Testis (tissue), 3 donors: ENCODE data around the gene NXPE2. TPM values are rescaled to one million over a fixed set of nuclear protein-coding genes. Genes with fewer than 3 reads are reported as not detected.

Experiments used
- DNase-seq: peaks from one replicate; pipeline ENCODE4 v3.0.0-alpha.2; 2019
- H3K27ac ChIP-seq, 2 donors: fragments of 200-600 bp; sonication (generic); one replicate each; pipeline ENCODE4 v1.5.1; 2019
- H3K27me3 ChIP-seq: fragments of 200-600 bp; sonication (generic); one replicate; pipeline ENCODE4 v1.5.1; 2019
- H3K36me3 ChIP-seq: fragments of 200-600 bp; sonication (generic); one replicate; pipeline ENCODE4 v1.5.1; 2017; ENCODE audit warnings: low read depth; ENCODE audit errors: missing control alignments
- H3K4me1 ChIP-seq: fragments of 200-600 bp; sonication (generic); one replicate; pipeline ENCODE4 v1.5.1; 2019
- H3K4me3 ChIP-seq, 2 donors: fragments of 200-600 bp; sonication (generic); one replicate each; pipeline ENCODE4 v1.5.1; 2017 to 2019
- H3K9me3 ChIP-seq: fragments of 200-600 bp; sonication (generic); one replicate; pipeline ENCODE4 v1.5.1; 2017
- CTCF ChIP-seq, 3 experiments: fragments of 450-650 bp in 2 of 3; fragments of 200-600 bp in 1 of 3; sonication (generic) in 1 of 3; IDR thresholded peaks; one replicate each; pipeline ENCODE4 v1.5.1; 2016 to 2019; ENCODE audit warnings: antibody characterized with exemption in 3 of 3, mild to moderate bottlenecking in 2 of 3, moderate library complexity in 1 of 3
- POLR2A ChIP-seq: fragments of 450-650 bp; IDR thresholded peaks from one replicate; pipeline ENCODE4 v1.6.1; 2017; ENCODE audit warnings: antibody characterized with exemption, mild to moderate bottlenecking, moderate library complexity
- whole genome bisulfite sequencing, 2 donors: methylation state at CpG; one replicate each; pipeline ENCODE4 v1.1.5; 2018; 5-methylcytosine and 5-hydroxymethylcytosine counted together
- intact Hi-C: fragments of 100-400 bp; cut with DNase I; formaldehyde crosslinking; loops from one replicate; pipeline ENCODE4 v1.15.1; 2023; ENCODE audit warnings: low total_unique reads
- polyA plus RNA-seq: library from polyadenylated mRNA; stranded (reverse); fragments of 350-450 nt; fragmentation: Illumina TruSeq; extraction: RNeasy Lipid Tissue Mini Kit (QIAGEN cat#74804); gene quantifications from one replicate; pipeline ENCODE4 v1.2.3, GENCODE V29; 2014; ENCODE audit warnings: low read depth, low replicate concordance; ENCODE audit not compliant: insufficient read depth
- total RNA-seq, 2 donors: library from RNA; depleted of rRNA; stranded (reverse); fragments of >200 nt; gene quantifications; one replicate each; pipeline ENCODE4 v1.2.3, GENCODE V29; 2016

Gene NXPE2
- total and polyA plus RNA-seq, 3 donors from 2014 or later = 0.81 to 2.0 TPM; not detected in 1

GRCh38 chr11:114653148-114653547, 25.2 kb upstream of the NXPE2 start:
- no peaks in the 10 kb centered on the region for H3K27me3 ChIP-seq
- 62 to 67% methylated on average over 2 of the region's 2 CpGs for WGBS, 2 donors
- H3K4me3 ChIP-seq = no peak overlapping the region
- intact Hi-C loops = no loop called here
- DNase-seq = no peak
- H3K9me3 ChIP-seq = no peaks in the 10 kb centered on the region
- no peaks in the 10 kb centered on the region for H3K4me1 ChIP-seq
- no peak overlapping the region for H3K27ac ChIP-seq
- H3K36me3 ChIP-seq = no peaks in the 10 kb centered on the region
- no peak for TF ChIP-seq CTCF (IDR thresholded peaks at IDR 0.05)
- no peak for TF ChIP-seq POLR2A

GRCh38 chr11:114664641-114665040, 13.7 kb upstream of the NXPE2 start:
- TF ChIP-seq POLR2A (no peak), CTCF (IDR thresholded peaks at IDR 0.05) (no peak)
- no peaks in the 10 kb centered on the region for H3K4me1 ChIP-seq
- intact Hi-C loops = no loop called here
- H3K27ac ChIP-seq = no peak overlapping the region
- H3K36me3 ChIP-seq = no peaks in the 10 kb centered on the region
- 77 to 78% methylated on average over 2 of the region's 2 CpGs for WGBS, 2 donors
- H3K9me3 ChIP-seq = no peaks in the 10 kb centered on the region
- no peak for DNase-seq
- H3K4me3 ChIP-seq = no peak overlapping the region
- H3K27me3 ChIP-seq = no peaks in the 10 kb centered on the region

GRCh38 chr11:114666760-114667159, 11.6 kb upstream of the NXPE2 start:
- no peak for DNase-seq
- Histone ChIP-seq H3K27me3 (no peaks in the 10 kb centered on the region), H3K27ac (no peak overlapping the region), H3K4me3 (no peak overlapping the region), H3K9me3 (no peaks in the 10 kb centered on the region), H3K4me1 (no peaks in the 10 kb centered on the region), H3K36me3 (no peaks in the 10 kb centered on the region)
- WGBS, 2 donors = 80 to 85% methylated on average over 2 of the region's 2 CpGs
- intact Hi-C loops = no loop called here
- no peak for TF ChIP-seq CTCF (IDR thresholded peaks at IDR 0.05)
- no peak for TF ChIP-seq POLR2A

- no peak for DNase-seq
- Histone ChIP-seq H3K4me3 (no peak overlapping the region), H3K9me3 (no peaks in the 10 kb centered on the region), H3K27me3 (no peaks in the 10 kb centered on the region), H3K4me1 (no peaks in the 10 kb centered on the region), H3K27ac (no peak overlapping the region), H3K36me3 (no peaks in the 10 kb centered on the region)
- TF ChIP-seq POLR2A = no peak
- TF ChIP-seq CTCF (IDR thresholded peaks at IDR 0.05) = no peak
- intact Hi-C loops = no loop called here
Observed at GRCh38 chr11:114668109-114668508, 10.2 kb upstream of the NXPE2 start.

GRCh38 chr11:114673661-114674060, 4.7 kb upstream of the NXPE2 start:
- Histone ChIP-seq H3K27me3 (no peaks in the 10 kb centered on the region), H3K27ac (no peak overlapping the region), H3K36me3 (no peaks in the 10 kb centered on the region), H3K4me3 (no peak overlapping the region), H3K9me3 (no peaks in the 10 kb centered on the region), H3K4me1 (no peaks in the 10 kb centered on the region)
- TF ChIP-seq CTCF (IDR thresholded peaks at IDR 0.05) (no peak), POLR2A (no peak)
- intact Hi-C loops = no loop called here
- no peak for DNase-seq
